ENCODE results near the gene ZNF516. TPM values are rescaled to one million over a fixed set of nuclear protein-coding genes. Genes with fewer than 3 reads are reported as not detected.
A peak's percentile ranks its signal among the peaks of the same experiment; 100 is the strongest.

The ZNF516 gene
- total RNA-seq, 1 donor from 2014 or later, result 1.2 TPM

DNA sequence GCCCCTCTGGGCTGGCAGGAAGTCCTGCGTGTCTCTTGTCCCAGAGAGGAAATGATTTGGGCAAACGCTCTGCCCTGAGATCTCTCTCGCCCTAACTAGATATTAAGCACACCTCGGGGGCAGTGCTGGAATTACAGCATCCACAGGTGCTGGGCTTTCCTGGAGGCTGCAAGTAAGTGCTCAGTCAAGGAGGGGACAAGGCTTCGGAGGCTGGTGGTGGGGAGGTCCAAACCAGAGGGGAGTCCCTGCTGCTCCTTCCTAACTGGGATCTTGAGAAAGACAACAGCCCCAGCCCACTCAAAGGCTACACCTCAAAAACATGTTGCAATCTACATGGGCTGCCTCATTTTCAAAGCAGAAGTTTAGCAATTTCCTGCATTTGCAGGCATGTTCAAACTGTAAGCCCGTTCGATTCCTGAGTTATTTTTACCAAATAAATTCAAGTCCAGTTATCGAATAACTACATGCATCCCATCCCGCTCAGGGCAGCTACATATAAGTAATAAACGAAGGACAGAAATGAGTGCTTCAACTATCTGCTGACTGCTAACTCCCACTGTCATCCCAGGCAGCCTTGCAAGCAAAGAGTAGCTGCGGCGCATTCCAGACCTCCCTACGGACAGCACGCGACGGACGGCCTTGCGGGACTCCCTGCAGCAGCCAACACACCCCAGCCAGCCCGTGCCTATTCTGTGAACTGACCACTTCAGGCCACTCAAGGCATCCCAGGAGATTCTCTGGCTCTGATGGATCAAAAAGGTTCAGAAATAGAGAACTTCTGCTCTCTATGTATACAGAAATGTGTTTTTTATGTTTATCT, 27.5 kb downstream of the ZNF516 start:
- Mint-ChIP-seq H3K4me3 (ENCODE audit: low read depth) (no peak overlapping the region), H3K27ac (no peak overlapping the region), H3K9me3 (no peaks in the 10 kb centered on the region), H3K4me1 (ENCODE audit: low read depth) (peaks cover 11% of the 10 kb centered on the region), H3K36me3 (ENCODE audit: low read depth) (no peaks in the 10 kb centered on the region), H3K27me3 (ENCODE audit: low read depth) (peaks cover 7% of the 10 kb centered on the region)
- DNase-seq (ENCODE audit: low spot score), result no peak
- intact Hi-C loops (cut with micrococcal nuclease), result no loop called here

- Mint-ChIP-seq H3K9me3 (no peaks in the 10 kb centered on the region), H3K27me3 (ENCODE audit: low read depth) (peaks cover 7% of the 10 kb centered on the region), H3K4me3 (ENCODE audit: low read depth) (no peak overlapping the region), H3K4me1 (ENCODE audit: low read depth) (peaks cover 11% of the 10 kb centered on the region), H3K36me3 (ENCODE audit: low read depth) (no peaks in the 10 kb centered on the region), H3K27ac (no peak overlapping the region)
- intact Hi-C loops (cut with micrococcal nuclease), result no loop called here
- DNase-seq (ENCODE audit: low spot score), result no peak
These were observed 28.5 kb downstream of the ZNF516 start for GRCh38 chr18:76466410-76466991.

DNA sequence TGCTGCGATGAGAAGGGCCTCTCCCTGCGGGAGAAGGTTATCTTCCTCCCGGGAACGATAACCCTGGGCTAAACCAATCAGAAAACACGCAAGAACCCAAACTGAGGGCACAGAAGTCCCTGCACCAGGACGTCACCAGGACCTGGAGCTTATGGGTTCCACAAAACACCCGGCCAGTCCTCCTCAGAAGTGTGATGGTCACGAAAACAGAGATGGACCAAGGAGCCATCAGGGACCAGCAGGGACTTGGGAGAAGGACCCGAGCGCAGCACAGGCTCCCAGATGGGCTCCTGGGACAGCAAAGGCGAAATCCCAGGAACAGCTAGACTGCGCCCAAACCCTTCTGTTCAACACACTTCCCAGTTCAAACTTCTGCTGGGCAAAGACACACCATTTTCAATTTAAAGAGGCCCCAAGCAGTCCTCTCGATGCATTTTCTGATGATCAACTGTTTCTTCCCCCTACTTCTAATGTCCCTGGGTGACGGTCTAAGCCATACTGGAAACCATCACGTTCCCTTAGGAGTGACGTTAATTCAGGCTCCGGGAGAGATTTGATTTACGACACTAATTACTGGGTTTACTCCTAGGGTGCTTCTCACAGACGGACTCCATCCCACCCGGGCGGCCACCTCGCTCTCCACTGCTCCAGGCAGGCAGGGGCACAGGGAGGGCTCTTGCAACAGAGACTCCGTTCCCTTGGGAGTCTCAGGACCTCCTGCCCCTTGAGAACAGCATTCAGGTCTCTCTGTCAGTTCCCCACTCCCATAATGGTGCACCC, 29.2 kb downstream of the ZNF516 start:
- peaks cover 6% of the 10 kb centered on the region for H3K27me3 Mint-ChIP-seq (ENCODE audit: low read depth)
- H3K4me1 Mint-ChIP-seq (ENCODE audit: low read depth), result peaks cover 11% of the 10 kb centered on the region
- intact Hi-C loops (cut with micrococcal nuclease), result no loop called here
- no peaks in the 10 kb centered on the region for H3K36me3 Mint-ChIP-seq (ENCODE audit: low read depth)
- no peak overlapping the region for H3K4me3 Mint-ChIP-seq (ENCODE audit: low read depth)
- DNase-seq (ENCODE audit: low spot score), result peak; percentile 3
- H3K27ac Mint-ChIP-seq, result no peak overlapping the region
- H3K9me3 Mint-ChIP-seq, result no peaks in the 10 kb centered on the region

DNA sequence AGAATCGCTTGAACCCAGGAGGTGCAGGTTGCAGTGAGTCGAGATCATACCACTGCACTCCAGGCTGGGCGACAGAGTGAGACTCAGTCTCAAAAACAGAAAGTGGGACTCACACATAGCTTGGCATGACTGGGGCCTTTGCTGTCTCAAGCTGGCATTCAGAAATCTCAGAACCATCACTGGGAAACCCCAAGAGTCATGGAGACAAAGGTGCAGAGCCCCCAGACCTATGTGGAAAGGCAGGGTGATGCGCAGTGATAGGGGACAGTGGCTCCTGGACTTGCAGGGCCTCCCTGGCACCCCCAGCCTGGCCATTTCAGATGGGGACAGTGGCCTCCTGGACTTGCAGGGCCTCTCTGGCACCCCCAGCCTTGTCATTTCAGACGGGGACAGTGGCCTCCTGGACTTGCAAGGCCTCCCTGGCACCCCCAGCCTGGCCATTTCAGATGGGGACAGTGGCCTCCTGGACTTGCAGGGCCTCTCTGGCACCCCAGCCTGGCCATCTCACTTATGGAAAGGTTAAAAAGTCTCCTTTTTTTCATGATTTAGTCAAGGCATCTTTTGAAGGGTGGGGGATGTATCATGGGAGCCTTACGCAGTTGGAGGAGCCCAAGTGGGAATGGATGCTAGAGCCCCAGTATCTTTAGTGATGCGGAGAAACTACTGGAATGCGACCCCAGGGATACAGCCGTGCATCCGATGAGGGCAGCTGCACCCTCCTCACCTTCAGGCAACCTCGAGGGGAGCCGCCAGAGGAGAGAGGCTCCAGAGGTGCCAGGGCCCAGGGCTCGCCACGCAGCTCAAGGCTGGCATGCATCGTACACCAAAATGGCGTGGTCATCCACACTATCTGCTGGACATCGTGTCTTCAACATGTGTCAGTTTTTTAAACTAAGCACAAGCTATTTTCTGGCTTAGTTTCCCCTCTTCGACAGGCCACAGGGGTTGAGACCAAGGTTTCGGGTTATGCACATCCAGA, 30.5 kb downstream of the ZNF516 start:
- Mint-ChIP-seq H3K27ac (no peak overlapping the region), H3K4me3 (ENCODE audit: low read depth) (no peak overlapping the region), H3K27me3 (ENCODE audit: low read depth) (peaks cover 2% of the 10 kb centered on the region), H3K4me1 (ENCODE audit: low read depth) (peaks cover 11% of the 10 kb centered on the region), H3K36me3 (ENCODE audit: low read depth) (no peaks in the 10 kb centered on the region), H3K9me3 (no peaks in the 10 kb centered on the region)
- no peak for DNase-seq (ENCODE audit: low spot score)
- intact Hi-C loops (cut with micrococcal nuclease), result no loop called here

GRCh38 chr18:76463872-76464271, 31.2 kb downstream of the ZNF516 start:
- intact Hi-C loops (cut with micrococcal nuclease), result no loop called here
- H3K4me1 Mint-ChIP-seq (ENCODE audit: low read depth), result peaks cover 11% of the 10 kb centered on the region
- peaks cover 2% of the 10 kb centered on the region for H3K27me3 Mint-ChIP-seq (ENCODE audit: low read depth)
- no peak overlapping the region for H3K4me3 Mint-ChIP-seq (ENCODE audit: low read depth)
- H3K27ac Mint-ChIP-seq, result no peak overlapping the region
- no peaks in the 10 kb centered on the region for H3K9me3 Mint-ChIP-seq
- peak; percentile 2 for DNase-seq (ENCODE audit: low spot score)
- no peaks in the 10 kb centered on the region for H3K36me3 Mint-ChIP-seq (ENCODE audit: low read depth)

GRCh38 chr18:76463358-76463757, 31.7 kb downstream of the ZNF516 start:
- DNase-seq (ENCODE audit: low spot score), result peak; percentile 5
- intact Hi-C loops (cut with micrococcal nuclease), result no loop called here
- Mint-ChIP-seq H3K36me3 (ENCODE audit: low read depth) (no peaks in the 10 kb centered on the region), H3K4me1 (ENCODE audit: low read depth) (peaks cover 11% of the 10 kb centered on the region), H3K27me3 (ENCODE audit: low read depth) (peaks cover 2% of the 10 kb centered on the region), H3K9me3 (no peaks in the 10 kb centered on the region), H3K27ac (no peak overlapping the region), H3K4me3 (ENCODE audit: low read depth) (no peak overlapping the region)

DNA sequence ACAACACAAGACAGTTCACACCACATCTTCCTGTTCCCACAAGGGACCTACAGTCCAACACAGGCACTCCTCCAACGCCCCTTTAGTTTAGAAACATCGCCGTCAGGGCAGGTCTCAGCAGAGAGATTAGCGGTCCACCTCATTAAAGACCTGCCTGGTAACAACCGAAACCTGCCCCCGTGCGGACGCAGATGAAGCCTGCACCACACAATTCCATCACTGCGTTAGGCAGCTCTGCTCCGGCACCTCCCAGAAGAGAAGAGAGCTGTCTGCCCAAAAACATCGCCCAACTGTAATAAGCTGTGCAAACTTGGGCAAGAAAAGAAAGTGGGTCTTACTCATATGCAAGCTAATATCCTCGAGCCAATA, 32.7 kb downstream of the ZNF516 start:
- DNase-seq (ENCODE audit: low spot score), result no peak
- no peak overlapping the region for H3K27ac Mint-ChIP-seq
- H3K4me1 Mint-ChIP-seq (ENCODE audit: low read depth), result peaks cover 3% of the 10 kb centered on the region
- intact Hi-C loops (cut with micrococcal nuclease), result no loop called here
- no peak overlapping the region for H3K4me3 Mint-ChIP-seq (ENCODE audit: low read depth)
- no peaks in the 10 kb centered on the region for H3K9me3 Mint-ChIP-seq
- H3K27me3 Mint-ChIP-seq (ENCODE audit: low read depth), result no peaks in the 10 kb centered on the region
- H3K36me3 Mint-ChIP-seq (ENCODE audit: low read depth), result no peaks in the 10 kb centered on the region

GRCh38 chr18:76461692-76462325, 33.2 kb downstream of the ZNF516 start:
- H3K4me1 Mint-ChIP-seq (ENCODE audit: low read depth), result peaks cover 3% of the 10 kb centered on the region
- DNase-seq (ENCODE audit: low spot score), result no peak
- H3K27me3 Mint-ChIP-seq (ENCODE audit: low read depth), result no peaks in the 10 kb centered on the region
- no peak overlapping the region for H3K4me3 Mint-ChIP-seq (ENCODE audit: low read depth)
- intact Hi-C loops (cut with micrococcal nuclease), result no loop called here
- no peaks in the 10 kb centered on the region for H3K9me3 Mint-ChIP-seq
- H3K27ac Mint-ChIP-seq, result no peak overlapping the region
- H3K36me3 Mint-ChIP-seq (ENCODE audit: low read depth), result no peaks in the 10 kb centered on the region

- Mint-ChIP-seq H3K4me3 (ENCODE audit: low read depth) (no peak overlapping the region), H3K36me3 (ENCODE audit: low read depth) (no peaks in the 10 kb centered on the region), H3K27me3 (ENCODE audit: low read depth) (no peaks in the 10 kb centered on the region), H3K27ac (no peak overlapping the region), H3K4me1 (ENCODE audit: low read depth) (no peaks in the 10 kb centered on the region), H3K9me3 (no peaks in the 10 kb centered on the region)
- intact Hi-C loops (cut with micrococcal nuclease), result no loop called here
- DNase-seq (ENCODE audit: low spot score), result peak; percentile 5
These were observed 33.9 kb downstream of the ZNF516 start for GRCh38 chr18:76461148-76461547.

DNA sequence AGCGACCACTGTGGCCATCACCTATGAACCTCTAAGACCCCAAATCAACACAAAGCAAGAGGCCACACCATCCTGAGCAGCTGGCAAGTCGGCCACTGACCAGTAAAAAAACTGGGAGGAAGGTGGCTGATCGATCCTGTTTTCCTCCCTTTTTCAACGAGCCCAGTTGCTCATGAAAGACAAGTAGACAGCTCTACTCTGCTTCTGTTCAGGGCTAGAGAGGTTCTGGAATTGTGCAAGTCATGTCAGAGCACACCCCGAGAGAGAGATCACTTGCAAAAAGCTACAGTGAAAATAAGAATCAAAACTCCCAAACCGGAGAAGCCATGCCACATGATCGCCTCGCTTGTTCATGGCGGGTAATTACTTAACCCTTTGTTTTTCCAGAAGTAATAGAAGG, 34.6 kb downstream of the ZNF516 start:
- Mint-ChIP-seq H3K4me3 (ENCODE audit: low read depth) (no peak overlapping the region), H3K27ac (no peak overlapping the region), H3K36me3 (ENCODE audit: low read depth) (no peaks in the 10 kb centered on the region), H3K9me3 (no peaks in the 10 kb centered on the region), H3K4me1 (ENCODE audit: low read depth) (no peaks in the 10 kb centered on the region), H3K27me3 (ENCODE audit: low read depth) (no peaks in the 10 kb centered on the region)
- no peak for DNase-seq (ENCODE audit: low spot score)
- intact Hi-C loops (cut with micrococcal nuclease), result no loop called here

DNA sequence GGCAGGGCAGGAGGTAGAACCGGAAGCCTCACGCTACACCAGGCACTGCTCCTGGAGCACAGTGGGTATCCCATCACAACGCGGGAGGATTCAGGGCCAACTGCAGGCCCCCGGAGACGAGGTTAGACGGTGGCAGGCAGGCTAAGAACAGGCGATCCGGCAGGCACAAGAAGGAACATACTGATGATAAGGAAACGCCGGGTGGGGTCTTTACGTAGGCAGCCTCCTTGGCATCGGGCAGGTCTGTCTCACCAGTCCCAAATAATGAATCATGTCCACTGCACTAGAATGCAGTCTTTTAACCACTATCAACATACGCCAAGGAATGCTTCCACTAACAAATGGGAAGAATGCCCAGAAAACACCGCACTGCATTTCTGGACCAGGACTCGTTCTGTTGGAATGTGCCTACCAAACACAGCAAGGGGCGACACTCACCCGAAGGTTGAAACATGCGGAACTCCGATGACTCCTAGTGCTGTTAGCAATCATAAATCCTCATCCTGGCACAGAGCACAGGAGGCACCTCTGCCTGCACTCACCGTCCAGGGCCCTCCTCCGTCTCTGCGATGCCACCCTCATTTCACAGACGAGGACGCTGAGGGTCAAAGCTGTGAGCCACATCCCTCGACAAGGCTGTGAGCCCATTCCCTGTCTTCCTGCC, 35.2 kb downstream of the ZNF516 start:
- Mint-ChIP-seq H3K4me1 (ENCODE audit: low read depth) (no peaks in the 10 kb centered on the region), H3K27me3 (ENCODE audit: low read depth) (no peaks in the 10 kb centered on the region), H3K27ac (no peak overlapping the region), H3K4me3 (ENCODE audit: low read depth) (no peak overlapping the region), H3K9me3 (no peaks in the 10 kb centered on the region), H3K36me3 (ENCODE audit: low read depth) (no peaks in the 10 kb centered on the region)
- intact Hi-C loops (cut with micrococcal nuclease), result no loop called here
- peak; percentile 3 for DNase-seq (ENCODE audit: low spot score)

Data from activated T-helper 2 cell treated with anti-CD3 and anti-CD28 coated beads, Interferon-gamma antibody, Interleukin-2, Interleukin-4, amounts not matched to agents 10 μg/mL and 5 μg/mL and 100 μg/mL, durations not matched to agents 14 hours and 24 hours and 36 hours (primary cell).